ENCODE measurements around the gene PRDM4. TPM values are rescaled to one million over a fixed set of nuclear protein-coding genes. Genes with fewer than 3 reads are reported as not detected.
A peak's percentile ranks its signal among the peaks of the same experiment; 100 is the strongest.

Gene PRDM4, protein sequence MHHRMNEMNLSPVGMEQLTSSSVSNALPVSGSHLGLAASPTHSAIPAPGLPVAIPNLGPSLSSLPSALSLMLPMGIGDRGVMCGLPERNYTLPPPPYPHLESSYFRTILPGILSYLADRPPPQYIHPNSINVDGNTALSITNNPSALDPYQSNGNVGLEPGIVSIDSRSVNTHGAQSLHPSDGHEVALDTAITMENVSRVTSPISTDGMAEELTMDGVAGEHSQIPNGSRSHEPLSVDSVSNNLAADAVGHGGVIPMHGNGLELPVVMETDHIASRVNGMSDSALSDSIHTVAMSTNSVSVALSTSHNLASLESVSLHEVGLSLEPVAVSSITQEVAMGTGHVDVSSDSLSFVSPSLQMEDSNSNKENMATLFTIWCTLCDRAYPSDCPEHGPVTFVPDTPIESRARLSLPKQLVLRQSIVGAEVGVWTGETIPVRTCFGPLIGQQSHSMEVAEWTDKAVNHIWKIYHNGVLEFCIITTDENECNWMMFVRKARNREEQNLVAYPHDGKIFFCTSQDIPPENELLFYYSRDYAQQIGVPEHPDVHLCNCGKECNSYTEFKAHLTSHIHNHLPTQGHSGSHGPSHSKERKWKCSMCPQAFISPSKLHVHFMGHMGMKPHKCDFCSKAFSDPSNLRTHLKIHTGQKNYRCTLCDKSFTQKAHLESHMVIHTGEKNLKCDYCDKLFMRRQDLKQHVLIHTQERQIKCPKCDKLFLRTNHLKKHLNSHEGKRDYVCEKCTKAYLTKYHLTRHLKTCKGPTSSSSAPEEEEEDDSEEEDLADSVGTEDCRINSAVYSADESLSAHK
- total RNA-seq, result 10 to 100 TPM; 35.6 to 36.9 TPM
- polyA plus RNA-seq (ENCODE audit: insufficient read depth, low read depth, low replicate concordance), result 31.1 TPM
- long read RNA-seq, donor 1, full-length matches to known transcripts, result 3 of 3 reads
- long read RNA-seq, donor 1, partial matches to known transcripts, result 0 of 3 reads
- long read RNA-seq, donor 1, other reads (novel, unspliced or antisense), result 0 of 3 reads
- long read RNA-seq, donor 2, full-length matches to known transcripts, result 4 of 4 reads
- long read RNA-seq, donor 2, partial matches to known transcripts, result 0 of 4 reads
- long read RNA-seq, donor 2, other reads (novel, unspliced or antisense), result 0 of 4 reads

GRCh38 chr12:107760809-107761501 is at the start of gene PRDM4:
Gene PRDM4 (minus strand): TSS chr12:107761137. CDS start chr12:107760515, 622 bp downstream.
- peak within 1 kb of the TSS; percentile 56 to 68 for H3K27ac ChIP-seq
- TF ChIP-seq POLR2A (IDR thresholded peaks at IDR 0.05) (peak; percentile 32), CTCF (IDR thresholded peaks at IDR 0.05) (peak in 2 of 3 experiments; percentile 14 to 32)
- H3K4me1 ChIP-seq, result peaks cover 15% of the 10 kb centered on the region
- no peaks in the 10 kb centered on the region for H3K36me3 ChIP-seq (ENCODE audit: low read depth, missing control alignments)
- intact Hi-C loops (cut with DNase I; ENCODE audit: low total_unique reads), result no loop called here
- no peaks in the 10 kb centered on the region for H3K9me3 ChIP-seq
- peak; percentile 95 for DNase-seq
- no peaks in the 10 kb centered on the region for H3K27me3 ChIP-seq
- WGBS, 2 donors, result 0% methylated on average over 16 to 70 of the region's 83 CpGs
- H3K4me3 ChIP-seq, result peak within 1 kb of the TSS; percentile 77

- 35 to 56% methylated on average over 3 of the region's 3 CpGs for WGBS, 2 donors
- DNase-seq, result no peak
- Histone ChIP-seq H3K4me1 (no peaks in the 10 kb centered on the region), H3K27ac (no peak overlapping the region), H3K27me3 (no peaks in the 10 kb centered on the region), H3K9me3 (no peaks in the 10 kb centered on the region), H3K4me3 (no peak overlapping the region), H3K36me3 (ENCODE audit: low read depth, missing control alignments) (no peaks in the 10 kb centered on the region)
- TF ChIP-seq POLR2A (IDR thresholded peaks at IDR 0.05) (no peak), CTCF (IDR thresholded peaks at IDR 0.05) (no peak)
- intact Hi-C loops (cut with DNase I; ENCODE audit: low total_unique reads), result no loop called here
Observed at GRCh38 chr12:107807471-107808150, 46.7 kb upstream of the PRDM4 start.

DNA sequence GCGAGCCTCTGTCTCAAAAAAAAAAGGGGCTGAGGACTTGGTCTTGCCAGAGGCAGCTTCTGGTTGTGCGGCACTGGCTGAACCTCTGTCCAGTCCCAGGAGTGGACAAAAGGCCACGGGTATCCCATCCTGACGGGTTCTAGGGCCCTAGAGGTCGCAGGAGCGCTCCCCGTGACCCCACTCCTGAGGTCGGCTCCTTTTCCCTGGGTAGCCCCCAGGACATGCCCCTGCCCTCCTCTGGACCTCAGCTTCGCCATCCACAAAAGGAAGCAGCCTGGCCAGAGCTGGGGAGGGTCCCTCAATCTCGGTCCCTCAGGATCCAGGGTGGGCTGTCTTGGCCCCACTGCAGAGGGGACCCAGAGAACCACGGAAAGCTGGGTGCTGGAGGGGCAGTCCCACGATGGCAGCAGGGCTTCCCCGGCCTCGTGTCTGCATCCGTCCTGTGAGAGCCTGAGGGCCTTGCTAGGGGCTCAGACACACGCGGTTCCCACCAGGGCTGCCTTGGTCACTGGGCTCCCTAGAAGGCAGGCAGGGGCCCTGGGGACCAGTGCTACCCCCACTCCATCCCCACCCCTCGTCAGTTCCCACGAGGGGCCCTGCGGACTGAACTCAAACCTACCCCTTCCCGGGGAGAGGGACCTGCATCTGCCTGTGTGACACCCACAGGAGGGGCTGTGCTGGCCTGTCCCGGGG is 44.7 kb upstream of the PRDM4 start:
- H3K27me3 ChIP-seq, result no peaks in the 10 kb centered on the region
- no peak for TF ChIP-seq CTCF (IDR thresholded peaks at IDR 0.05)
- no peak for TF ChIP-seq POLR2A (IDR thresholded peaks at IDR 0.05)
- no peaks in the 10 kb centered on the region for H3K36me3 ChIP-seq (ENCODE audit: low read depth, missing control alignments)
- H3K4me3 ChIP-seq, result no peak overlapping the region
- H3K9me3 ChIP-seq, result no peaks in the 10 kb centered on the region
- H3K4me1 ChIP-seq, result no peaks in the 10 kb centered on the region
- H3K27ac ChIP-seq, result no peak overlapping the region
- no peak for DNase-seq
- 83 to 84% methylated on average over 9 to 20 of the region's 22 CpGs for WGBS, 2 donors
- intact Hi-C loops (cut with DNase I; ENCODE audit: low total_unique reads), result no loop called here

- intact Hi-C loops (cut with DNase I; ENCODE audit: low total_unique reads), result no loop called here
- H3K4me3 ChIP-seq, result no peak overlapping the region
- no peak overlapping the region for H3K27ac ChIP-seq
- H3K36me3 ChIP-seq (ENCODE audit: low read depth, missing control alignments), result no peaks in the 10 kb centered on the region
- DNase-seq, result no peak
- no peaks in the 10 kb centered on the region for H3K4me1 ChIP-seq
- H3K9me3 ChIP-seq, result no peaks in the 10 kb centered on the region
- H3K27me3 ChIP-seq, result no peaks in the 10 kb centered on the region
- TF ChIP-seq CTCF (IDR thresholded peaks at IDR 0.05) (no peak), POLR2A (IDR thresholded peaks at IDR 0.05) (no peak)
- 36 to 62% methylated on average over 3 of the region's 3 CpGs for WGBS, 2 donors
Observed at GRCh38 chr12:107803092-107803491, 42.2 kb upstream of the PRDM4 start.

All from testis (tissue), 5 donors.